Osteoblast (primary cell): ENCODE data around the gene PTPRD. TPM values are rescaled to one million over a fixed set of nuclear protein-coding genes. Genes with fewer than 3 reads are reported as not detected.

Experiments
- DNase-seq: peaks from one replicate; pipeline ENCODE4 v3.0.0; 2011; ENCODE audit warnings: low spot score, mixed read lengths; ENCODE audit not compliant: insufficient read length; ENCODE audit errors: missing footprints
- H2AFZ ChIP-seq: 2 replicates; pipeline ENCODE4 v1.6.0; 2011; ENCODE audit warnings: mild to moderate bottlenecking, low read length
- H3K27ac ChIP-seq: 2 replicates; pipeline ENCODE4 v1.5.1; 2011; ENCODE audit warnings: mild to moderate bottlenecking, low read depth, low read length, moderate library complexity
- H3K27me3 ChIP-seq: 2 replicates; pipeline ENCODE4 v1.6.0; 2012; ENCODE audit warnings: mild to moderate bottlenecking, control low read depth, inconsistent platforms, low read length, moderate library complexity; ENCODE audit not compliant: insufficient read depth
- H3K36me3 ChIP-seq: 2 replicates; pipeline ENCODE4 v1.5.1; 2011; ENCODE audit warnings: mild to moderate bottlenecking, low read length, control low read depth, moderate library complexity; ENCODE audit not compliant: insufficient read depth
- H3K4me1 ChIP-seq: 2 replicates; pipeline ENCODE4 v1.5.1; 2011; ENCODE audit warnings: mild to moderate bottlenecking, low read length, control low read depth, moderate library complexity; ENCODE audit not compliant: insufficient read depth
- H3K4me2 ChIP-seq: 2 replicates; pipeline ENCODE4 v1.6.0; 2011; ENCODE audit warnings: mild to moderate bottlenecking, low read length; ENCODE audit not compliant: insufficient read depth
- H3K4me3 ChIP-seq: fragments of 200-600 bp; sonication (generic); 3 replicates; pipeline ENCODE4 v1.5.1; 2012; ENCODE audit warnings: mild to moderate bottlenecking, low read length, inconsistent platforms; ENCODE audit not compliant: insufficient read depth
- H3K79me2 ChIP-seq: 2 replicates; pipeline ENCODE4 v1.6.0; 2012; ENCODE audit warnings: mild to moderate bottlenecking, low read length, control low read depth, inconsistent platforms; ENCODE audit not compliant: insufficient read depth
- H3K9me3 ChIP-seq: 2 replicates; pipeline ENCODE4 v1.5.1; 2011; ENCODE audit warnings: low read depth, low read length, control low read depth
- H4K20me1 ChIP-seq: 2 replicates; pipeline ENCODE4 v1.6.0; 2012; ENCODE audit warnings: mild to moderate bottlenecking, low read length, control low read depth; ENCODE audit not compliant: insufficient read depth
- total RNA-seq: library from RNA; depleted of rRNA; stranded (reverse); fragments of >200 nt; gene quantifications from 2 replicates; pipeline ENCODE4 v1.2.3, GENCODE V29; 2012
- TF ChIP-seq, protein P1 (sequence below): IDR thresholded peaks from 2 replicates; pipeline ENCODE4 v1.5.1; 2011; ENCODE audit warnings: mild to moderate bottlenecking, low read depth, low read length, moderate library complexity; ENCODE audit errors: extremely low read depth

The PTPRD gene
- total RNA-seq, 1 donor, result 23.9 TPM

DNA sequence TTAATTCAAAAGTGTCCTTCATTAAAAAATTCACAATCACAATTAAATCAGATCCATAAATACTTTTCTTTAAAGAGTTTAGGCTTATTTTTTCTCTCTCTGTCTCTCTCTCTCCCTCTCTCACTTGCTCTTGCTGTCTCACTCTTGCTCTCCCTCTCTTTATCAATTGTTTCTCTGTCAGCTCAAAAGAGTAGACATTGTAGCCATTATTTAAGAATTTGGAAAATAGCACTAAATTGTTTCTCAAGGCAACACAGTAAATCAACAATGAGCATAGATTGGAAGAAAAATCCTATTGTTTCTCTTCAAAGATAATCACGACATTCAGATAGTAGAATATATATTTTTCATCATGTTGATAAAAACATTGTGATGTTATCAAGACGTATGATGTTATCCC is 1114.0 kb downstream of the PTPRD start:
- no peak for DNase-seq
- TF ChIP-seq, protein P1, sequence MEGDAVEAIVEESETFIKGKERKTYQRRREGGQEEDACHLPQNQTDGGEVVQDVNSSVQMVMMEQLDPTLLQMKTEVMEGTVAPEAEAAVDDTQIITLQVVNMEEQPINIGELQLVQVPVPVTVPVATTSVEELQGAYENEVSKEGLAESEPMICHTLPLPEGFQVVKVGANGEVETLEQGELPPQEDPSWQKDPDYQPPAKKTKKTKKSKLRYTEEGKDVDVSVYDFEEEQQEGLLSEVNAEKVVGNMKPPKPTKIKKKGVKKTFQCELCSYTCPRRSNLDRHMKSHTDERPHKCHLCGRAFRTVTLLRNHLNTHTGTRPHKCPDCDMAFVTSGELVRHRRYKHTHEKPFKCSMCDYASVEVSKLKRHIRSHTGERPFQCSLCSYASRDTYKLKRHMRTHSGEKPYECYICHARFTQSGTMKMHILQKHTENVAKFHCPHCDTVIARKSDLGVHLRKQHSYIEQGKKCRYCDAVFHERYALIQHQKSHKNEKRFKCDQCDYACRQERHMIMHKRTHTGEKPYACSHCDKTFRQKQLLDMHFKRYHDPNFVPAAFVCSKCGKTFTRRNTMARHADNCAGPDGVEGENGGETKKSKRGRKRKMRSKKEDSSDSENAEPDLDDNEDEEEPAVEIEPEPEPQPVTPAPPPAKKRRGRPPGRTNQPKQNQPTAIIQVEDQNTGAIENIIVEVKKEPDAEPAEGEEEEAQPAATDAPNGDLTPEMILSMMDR, result no peak
- H3K27ac ChIP-seq, result no peak overlapping the region
- H4K20me1 ChIP-seq, result no peaks in the 10 kb centered on the region
- no peaks in the 10 kb centered on the region for H3K36me3 ChIP-seq
- H3K27me3 ChIP-seq, result no peaks in the 10 kb centered on the region
- no peaks in the 10 kb centered on the region for H3K79me2 ChIP-seq
- H3K9me3 ChIP-seq, result peaks cover 2% of the 10 kb centered on the region
- H3K4me2 ChIP-seq, result no peak overlapping the region
- H2AFZ ChIP-seq, result no peak overlapping the region
- H3K4me1 ChIP-seq, result no peaks in the 10 kb centered on the region
- no peak overlapping the region for H3K4me3 ChIP-seq

DNA sequence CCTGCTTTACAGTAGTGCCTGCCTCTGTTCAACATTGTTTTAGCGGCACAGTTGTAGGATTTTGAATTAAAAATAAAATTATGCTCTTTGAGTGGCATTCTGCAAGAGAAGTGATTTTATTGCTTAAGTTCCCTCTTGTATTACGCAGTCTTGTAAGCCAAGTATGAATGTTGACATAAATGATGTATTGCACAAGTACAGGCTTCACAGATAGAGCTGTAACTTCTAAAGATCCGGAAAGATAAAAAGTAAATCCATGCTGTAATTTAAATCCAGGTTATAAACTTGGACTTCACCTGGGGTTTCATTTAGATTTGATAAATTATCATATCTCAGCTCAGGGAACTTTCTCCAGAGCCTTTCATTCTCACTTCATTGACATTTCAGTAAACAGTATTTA is 1114.7 kb downstream of the PTPRD start:
- TF ChIP-seq, protein P1, result no peak
- no peaks in the 10 kb centered on the region for H3K4me1 ChIP-seq

DNA sequence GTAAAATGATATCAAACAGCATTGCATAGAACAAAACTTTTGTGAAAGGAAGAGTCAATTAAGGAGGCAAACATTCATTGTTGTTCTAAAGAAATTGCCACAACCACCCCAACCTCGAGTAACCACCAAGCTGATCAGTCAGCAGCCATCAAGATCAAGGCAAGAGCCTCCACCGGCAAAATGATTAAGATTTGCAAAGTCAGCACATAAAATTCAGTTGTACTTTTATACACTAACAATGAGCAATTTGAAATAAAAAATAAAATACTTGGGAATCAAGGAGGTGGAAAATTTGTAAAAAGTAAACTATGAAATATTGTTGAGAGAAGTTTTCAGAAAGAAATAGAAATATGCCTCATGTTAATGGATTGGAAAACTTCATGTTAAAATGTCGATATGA is 1118.5 kb downstream of the PTPRD start:
- Histone ChIP-seq H3K27ac (no peak overlapping the region), H3K4me1 (no peaks in the 10 kb centered on the region), H4K20me1 (no peaks in the 10 kb centered on the region), H3K27me3 (no peaks in the 10 kb centered on the region), H3K36me3 (no peaks in the 10 kb centered on the region), H3K79me2 (no peaks in the 10 kb centered on the region), H3K9me3 (peaks cover 2% of the 10 kb centered on the region), H3K4me2 (no peak overlapping the region), H2AFZ (no peak overlapping the region), H3K4me3 (no peak overlapping the region)
- TF ChIP-seq, protein P1, result no peak
- DNase-seq, result no peak

More for the DNA sequence above, 1114.7 kb downstream of the PTPRD start:
- Histone ChIP-seq H3K9me3 (peaks cover 2% of the 10 kb centered on the region), H3K27ac (no peak overlapping the region), H3K79me2 (no peaks in the 10 kb centered on the region), H2AFZ (no peak overlapping the region), H3K4me2 (no peak overlapping the region), H3K36me3 (no peaks in the 10 kb centered on the region), H4K20me1 (no peaks in the 10 kb centered on the region), H3K27me3 (no peaks in the 10 kb centered on the region), H3K4me3 (no peak overlapping the region)
- DNase-seq, result no peak

DNA sequence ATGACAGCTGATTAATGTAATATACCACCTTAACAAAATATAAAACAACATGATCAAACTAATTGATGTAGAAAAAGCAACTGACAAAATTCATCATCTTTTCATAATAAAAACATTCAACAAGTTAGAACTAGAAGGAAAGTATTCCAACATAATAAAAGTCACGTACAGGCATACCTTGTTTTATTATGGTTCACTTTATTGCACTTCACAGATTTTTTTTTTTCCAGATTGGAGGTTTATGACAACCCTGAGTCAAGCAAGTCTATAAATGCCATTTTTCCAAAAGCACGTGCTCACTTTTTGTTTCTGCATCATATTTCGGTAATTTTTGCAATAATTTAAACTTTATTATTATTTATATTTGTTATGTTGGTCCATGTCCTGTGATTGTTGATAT is 1120.3 kb downstream of the PTPRD start:
- Histone ChIP-seq H3K79me2 (no peaks in the 10 kb centered on the region), H3K36me3 (no peaks in the 10 kb centered on the region), H2AFZ (no peak overlapping the region), H3K4me3 (no peak overlapping the region), H3K9me3 (peaks cover 2% of the 10 kb centered on the region), H3K4me1 (no peaks in the 10 kb centered on the region), H4K20me1 (no peaks in the 10 kb centered on the region), H3K27me3 (no peaks in the 10 kb centered on the region), H3K4me2 (no peak overlapping the region), H3K27ac (no peak overlapping the region)
- DNase-seq, result no peak
- TF ChIP-seq, protein P1, result no peak
